HepG2 (cell line): ENCODE results near the gene TGFBR1.

Source experiments
- BRCA1 ChIP-seq: sonication (generic); formaldehyde crosslinking; IDR thresholded peaks from 2 replicates; pipeline ENCODE4 v1.4.0; 2020; ENCODE audit warnings: missing genetic modification reagents
- JUN ChIP-seq: sonication (generic); formaldehyde crosslinking; IDR thresholded peaks from 2 replicates; pipeline ENCODE4 v1.4.0; 2020; ENCODE audit warnings: mild to moderate bottlenecking, missing genetic modification reagents
- MXI1 ChIP-seq: IDR thresholded peaks from 3 replicates; pipeline ENCODE4 v1.6.1; 2012; ENCODE audit warnings: low read depth, low read length, inconsistent platforms, borderline replicate concordance
- POLR2AphosphoS5 ChIP-seq: IDR thresholded peaks from 2 replicates; pipeline ENCODE4 v1.6.1; 2012; ENCODE audit warnings: low read depth, low read length
- REST ChIP-seq, 2 experiments: IDR thresholded peaks; 2 replicates each; pipeline ENCODE4 v1.6.1; 2011 to 2012; ENCODE audit warnings: low read length in 2 of 2, borderline replicate concordance in 1 of 2, low read depth in 1 of 2, mild to moderate bottlenecking in 1 of 2, moderate library complexity in 1 of 2
- ZFX ChIP-seq: sonication (generic); formaldehyde crosslinking; IDR thresholded peaks from 2 replicates; pipeline ENCODE4 v1.4.0; 2020; ENCODE audit warnings: mild to moderate bottlenecking, low read depth, missing genetic modification reagents, moderate library complexity
- TF ChIP-seq, protein P1 (sequence below): sonication (generic); formaldehyde crosslinking; IDR thresholded peaks from 2 replicates; pipeline ENCODE4 v1.4.0; 2020; ENCODE audit warnings: missing genetic modification reagents, borderline replicate concordance

GRCh38 chr9:99146574-99146973 lies 41.7 kb downstream of the TGFBR1 start:
- TF ChIP-seq, protein P1, sequence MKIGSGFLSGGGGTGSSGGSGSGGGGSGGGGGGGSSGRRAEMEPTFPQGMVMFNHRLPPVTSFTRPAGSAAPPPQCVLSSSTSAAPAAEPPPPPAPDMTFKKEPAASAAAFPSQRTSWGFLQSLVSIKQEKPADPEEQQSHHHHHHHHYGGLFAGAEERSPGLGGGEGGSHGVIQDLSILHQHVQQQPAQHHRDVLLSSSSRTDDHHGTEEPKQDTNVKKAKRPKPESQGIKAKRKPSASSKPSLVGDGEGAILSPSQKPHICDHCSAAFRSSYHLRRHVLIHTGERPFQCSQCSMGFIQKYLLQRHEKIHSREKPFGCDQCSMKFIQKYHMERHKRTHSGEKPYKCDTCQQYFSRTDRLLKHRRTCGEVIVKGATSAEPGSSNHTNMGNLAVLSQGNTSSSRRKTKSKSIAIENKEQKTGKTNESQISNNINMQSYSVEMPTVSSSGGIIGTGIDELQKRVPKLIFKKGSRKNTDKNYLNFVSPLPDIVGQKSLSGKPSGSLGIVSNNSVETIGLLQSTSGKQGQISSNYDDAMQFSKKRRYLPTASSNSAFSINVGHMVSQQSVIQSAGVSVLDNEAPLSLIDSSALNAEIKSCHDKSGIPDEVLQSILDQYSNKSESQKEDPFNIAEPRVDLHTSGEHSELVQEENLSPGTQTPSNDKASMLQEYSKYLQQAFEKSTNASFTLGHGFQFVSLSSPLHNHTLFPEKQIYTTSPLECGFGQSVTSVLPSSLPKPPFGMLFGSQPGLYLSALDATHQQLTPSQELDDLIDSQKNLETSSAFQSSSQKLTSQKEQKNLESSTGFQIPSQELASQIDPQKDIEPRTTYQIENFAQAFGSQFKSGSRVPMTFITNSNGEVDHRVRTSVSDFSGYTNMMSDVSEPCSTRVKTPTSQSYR = no peak
- TF ChIP-seq JUN (CRISPR knock-in tag) (no peak), ZFX (CRISPR knock-in tag) (no peak), MXI1 (no peak), REST (IDR thresholded peaks at IDR 0.05; ENCODE audit: borderline replicate concordance in 1 of 2, low read depth in 1 of 2, low read length in 2 of 2) (no peak), BRCA1 (CRISPR knock-in tag) (no peak), POLR2AphosphoS5 (no peak)
